ENCODE results near the gene RFPL2. TPM values are rescaled to one million over a fixed set of nuclear protein-coding genes. Genes with fewer than 3 reads are reported as not detected.
"Not testable (repeated sequence)": the region's sequence is repeated elsewhere in the genome, so short reads cannot be mapped to it uniquely, and the experiment has no call there.

Gene RFPL2
- polyA plus RNA-seq, 6 donors from 2014 or later = not detected

GRCh38 chr22:32175683-32176644 is 28.9 kb downstream of the RFPL2 start:
- peak overlapping the region in 1 of 8 donors; percentile 25 for H3K4me3 Mint-ChIP-seq
- H3K36me3 Mint-ChIP-seq = peaks cover 0 to 4% of the 10 kb centered on the region in 2 donors
- H3K27ac Mint-ChIP-seq = no peak overlapping the region
- peaks cover 0 to 4% (median 0%) of the 10 kb centered on the region in 3 donors for H3K4me1 Mint-ChIP-seq
- H3K9me3 Mint-ChIP-seq = peaks cover 0 to 3% (median 0%) of the 10 kb centered on the region in 7 donors
- DNase-seq (no peak), ATAC-seq (ENCODE audit: low read depth in 2 of 2) (no peak)
- peaks cover 20 to 51% (median 27%) of the 10 kb centered on the region in 3 donors for H3K27me3 Mint-ChIP-seq

DNA sequence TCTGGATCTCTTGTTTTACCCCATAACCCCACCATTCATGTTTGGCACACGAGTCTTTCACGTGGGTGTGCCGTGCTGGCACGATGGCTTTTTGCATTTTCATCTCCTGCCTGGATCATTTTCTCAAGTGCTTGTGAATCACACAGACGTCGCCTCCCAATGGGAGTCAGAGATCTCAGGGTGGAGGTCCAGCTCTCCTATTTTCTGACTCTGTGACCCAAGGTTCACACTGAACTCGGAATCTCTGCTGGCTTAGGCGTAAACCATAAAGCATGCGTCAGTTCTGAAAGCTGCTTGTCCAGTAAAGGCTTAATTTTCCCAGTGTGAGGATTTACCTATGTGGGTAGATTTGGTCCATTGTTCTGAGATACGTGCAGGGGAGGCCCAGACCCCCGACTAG is 29.8 kb downstream of the RFPL2 start:
- ATAC-seq (ENCODE audit: low read depth in 2 of 2) (no peak), DNase-seq (no peak)
- Mint-ChIP-seq H3K27ac (no peak overlapping the region), H3K4me1 (peaks cover 0 to 4% (median 0%) of the 10 kb centered on the region in 3 donors), H3K36me3 (peaks cover 0 to 4% of the 10 kb centered on the region in 2 donors), H3K27me3 (peaks cover 20 to 55% (median 27%) of the 10 kb centered on the region in 3 donors), H3K9me3 (peaks cover 0 to 3% (median 0%) of the 10 kb centered on the region in 7 donors), H3K4me3 (no peak overlapping the region)

DNA sequence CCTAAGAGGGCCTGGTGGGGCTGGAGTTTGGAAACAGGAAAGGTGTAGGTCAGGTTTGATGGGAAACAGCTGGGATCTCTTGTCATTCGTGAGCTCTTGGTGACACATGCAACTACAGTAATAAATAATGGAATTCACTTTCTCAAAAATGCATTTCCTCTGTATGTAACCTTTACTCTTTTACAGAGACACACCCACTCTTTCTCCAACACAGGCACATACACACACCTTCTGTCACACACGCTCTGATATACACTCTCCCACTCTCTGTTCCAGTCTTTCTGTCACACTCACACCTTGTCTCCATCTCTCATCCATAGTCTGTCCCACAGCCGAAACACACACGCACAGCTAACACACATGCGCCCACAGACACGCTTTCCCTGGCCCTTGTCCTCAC is 39.2 kb downstream of the RFPL2 start:
- no peaks in the 10 kb centered on the region for H3K36me3 Mint-ChIP-seq
- H3K4me3 Mint-ChIP-seq = no peak overlapping the region
- no peak for ATAC-seq (ENCODE audit: low read depth in 2 of 2)
- H3K9me3 Mint-ChIP-seq = peaks cover 0 to 2% (median 0%) of the 10 kb centered on the region in 7 donors
- peak overlapping the region in 1 of 6 donors; percentile 2 for H3K27ac Mint-ChIP-seq
- peaks cover 0 to 2% (median 0%) of the 10 kb centered on the region in 3 donors for H3K4me1 Mint-ChIP-seq
- no peak for DNase-seq
- H3K27me3 Mint-ChIP-seq = peaks cover 14 to 34% (median 30%) of the 10 kb centered on the region in 3 donors

- Mint-ChIP-seq H3K36me3 (no peaks in the 10 kb centered on the region), H3K9me3 (peaks cover 0 to 2% (median 0%) of the 10 kb centered on the region in 7 donors), H3K4me1 (peaks cover 0 to 2% (median 0%) of the 10 kb centered on the region in 3 donors), H3K27me3 (peaks cover 14 to 33% (median 30%) of the 10 kb centered on the region in 3 donors), H3K27ac (no peak overlapping the region), H3K4me3 (no peak overlapping the region)
- ATAC-seq (ENCODE audit: low read depth in 2 of 2) (no peak), DNase-seq (no peak)
Observed at GRCh38 chr22:32164075-32164860, 40.6 kb downstream of the RFPL2 start.

GRCh38 chr22:32160411-32160810 is 44.5 kb downstream of the RFPL2 start:
- H3K27me3 Mint-ChIP-seq = peaks cover 18 to 23% (median 20%) of the 10 kb centered on the region in 3 donors
- DNase-seq; H3K36me3 Mint-ChIP-seq; H3K4me1 Mint-ChIP-seq; H3K9me3 Mint-ChIP-seq; ATAC-seq (ENCODE audit: low read depth in 2 of 2); H3K27ac Mint-ChIP-seq; H3K4me3 Mint-ChIP-seq: not testable (repeated sequence)

DNA sequence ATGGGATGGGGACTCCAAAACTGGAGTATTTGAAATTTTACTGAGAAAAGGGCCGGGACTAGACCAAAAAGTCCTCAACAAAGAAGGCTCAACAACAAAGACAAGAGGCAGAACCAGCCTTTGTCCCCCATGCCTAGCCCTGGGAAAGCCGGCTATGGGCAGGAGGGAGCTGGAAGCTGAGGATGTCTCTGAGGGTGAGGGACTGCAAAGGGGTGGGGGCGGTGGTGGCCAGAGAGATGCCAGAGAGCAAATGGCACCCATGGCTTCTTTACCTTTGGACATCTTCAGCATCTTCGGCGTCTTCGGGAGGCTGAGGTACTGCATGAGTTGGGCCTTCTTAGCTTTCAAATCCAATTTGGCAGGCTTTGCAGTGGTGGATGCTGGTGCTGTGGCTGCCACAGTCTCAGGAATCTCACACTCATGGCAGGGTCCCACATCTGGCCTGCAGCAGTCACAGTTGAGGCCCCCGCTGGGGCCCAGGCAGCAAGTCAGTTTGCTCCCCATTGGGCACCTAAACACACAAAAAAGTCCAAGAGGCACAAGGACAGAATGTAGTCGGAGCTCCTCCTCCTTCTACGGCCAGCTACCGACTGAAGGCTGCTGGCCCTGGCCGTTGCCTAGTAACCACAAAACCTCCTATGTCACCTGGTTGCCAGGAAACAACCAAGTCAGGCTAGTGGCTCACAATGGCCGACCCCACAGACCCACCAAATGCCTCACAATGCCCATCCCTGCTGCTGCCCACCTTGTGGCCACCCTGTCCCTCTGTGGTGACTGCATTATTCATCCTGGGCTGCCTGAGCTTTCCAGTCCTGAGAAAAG is 46.0 kb downstream of the RFPL2 start, which contains the start of gene C22orf42:
Gene C22orf42, minus strand, starts transcription at position 592 of the 822 bp plus-strand sequence. Its CDS starts 88 bp downstream, at position 504.
- H3K36me3 Mint-ChIP-seq = no peaks in the 10 kb centered on the region
- ATAC-seq (ENCODE audit: low read depth in 2 of 2) = no peak

GRCh38 chr22:32157632-32158031 is 47.2 kb downstream of the RFPL2 start:
- not testable (repeated sequence) for H3K36me3 Mint-ChIP-seq; H3K4me1 Mint-ChIP-seq; H3K4me3 Mint-ChIP-seq; ATAC-seq (ENCODE audit: low read depth in 2 of 2); H3K27ac Mint-ChIP-seq; H3K9me3 Mint-ChIP-seq; DNase-seq
- peaks cover 8 to 12% (median 11%) of the 10 kb centered on the region in 3 donors for H3K27me3 Mint-ChIP-seq

More for the DNA sequence above, 46.0 kb downstream of the RFPL2 start, which contains the start of gene C22orf42:
- no peak within 1 kb of the TSS for H3K4me3 Mint-ChIP-seq
- no peak for DNase-seq
- H3K9me3 Mint-ChIP-seq = no peaks in the 10 kb centered on the region
- peaks cover 11 to 15% (median 12%) of the 10 kb centered on the region in 3 donors for H3K27me3 Mint-ChIP-seq
- no peak within 1 kb of the TSS for H3K27ac Mint-ChIP-seq
- H3K4me1 Mint-ChIP-seq = no peaks in the 10 kb centered on the region

- not testable (repeated sequence) for H3K27ac Mint-ChIP-seq; H3K4me1 Mint-ChIP-seq; DNase-seq; H3K9me3 Mint-ChIP-seq; H3K4me3 Mint-ChIP-seq; ATAC-seq (ENCODE audit: low read depth in 2 of 2); H3K36me3 Mint-ChIP-seq
- H3K27me3 Mint-ChIP-seq = peaks cover 8 to 16% (median 11%) of the 10 kb centered on the region in 3 donors
Observed at GRCh38 chr22:32154727-32155126, 50.1 kb downstream of the RFPL2 start.

GRCh38 chr22:32151641-32152040 is 53.2 kb downstream of the RFPL2 start:
- Mint-ChIP-seq H3K4me1 (peaks cover 8 to 14% (median 12%) of the 10 kb centered on the region in 3 donors), H3K9me3 (peaks cover 5 to 21% (median 13%) of the 10 kb centered on the region in 7 donors), H3K27me3 (peaks cover 0 to 16% (median 4%) of the 10 kb centered on the region in 3 donors)
- H3K4me3 Mint-ChIP-seq; DNase-seq; H3K36me3 Mint-ChIP-seq; ATAC-seq (ENCODE audit: low read depth in 2 of 2); H3K27ac Mint-ChIP-seq: not testable (repeated sequence)

GRCh38 chr22:32150647-32151046 is 54.2 kb downstream of the RFPL2 start:
- not testable (repeated sequence) for H3K27ac Mint-ChIP-seq; DNase-seq; H3K4me3 Mint-ChIP-seq; ATAC-seq (ENCODE audit: low read depth in 2 of 2); H3K36me3 Mint-ChIP-seq
- Mint-ChIP-seq H3K27me3 (peaks cover 0 to 12% (median under 1%) of the 10 kb centered on the region in 3 donors), H3K9me3 (peaks cover 5 to 21% (median 13%) of the 10 kb centered on the region in 7 donors), H3K4me1 (peaks cover 8 to 14% (median 12%) of the 10 kb centered on the region in 3 donors)

DNA sequence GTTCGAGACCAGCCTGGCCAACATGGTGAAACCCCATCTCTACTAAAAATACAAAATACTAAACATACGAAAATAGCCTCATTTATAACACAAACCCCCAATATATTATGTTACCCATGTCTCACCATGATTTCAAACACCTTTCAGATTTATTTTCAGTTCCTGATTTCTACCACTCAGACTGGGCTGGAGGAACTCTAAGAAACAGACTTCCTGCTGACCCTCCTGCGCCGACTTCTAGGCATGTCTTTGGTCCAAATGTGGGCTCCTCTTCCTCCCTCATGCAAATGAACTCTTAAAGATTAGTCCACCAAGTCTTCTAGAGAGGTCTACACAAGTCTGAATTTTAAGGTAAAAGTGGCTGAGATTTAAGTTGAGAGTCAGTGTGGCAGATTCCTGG is 56.5 kb downstream of the RFPL2 start:
- Mint-ChIP-seq H3K9me3 (peaks cover 5 to 28% (median 16%) of the 10 kb centered on the region in 7 donors), H3K27ac (peak overlapping the region in 2 of 6 donors; percentile 21 to 25), H3K4me3 (peak overlapping the region in 3 of 8 donors; percentile 6 to 59 (median 54)), H3K4me1 (peaks cover 23 to 27% (median 25%) of the 10 kb centered on the region in 3 donors)
- ATAC-seq (ENCODE audit: low read depth in 2 of 2) (peak; percentile 32 to 44), DNase-seq (peak; percentile 18)
- not testable (repeated sequence) for H3K27me3 Mint-ChIP-seq, H3K36me3 Mint-ChIP-seq

DNA sequence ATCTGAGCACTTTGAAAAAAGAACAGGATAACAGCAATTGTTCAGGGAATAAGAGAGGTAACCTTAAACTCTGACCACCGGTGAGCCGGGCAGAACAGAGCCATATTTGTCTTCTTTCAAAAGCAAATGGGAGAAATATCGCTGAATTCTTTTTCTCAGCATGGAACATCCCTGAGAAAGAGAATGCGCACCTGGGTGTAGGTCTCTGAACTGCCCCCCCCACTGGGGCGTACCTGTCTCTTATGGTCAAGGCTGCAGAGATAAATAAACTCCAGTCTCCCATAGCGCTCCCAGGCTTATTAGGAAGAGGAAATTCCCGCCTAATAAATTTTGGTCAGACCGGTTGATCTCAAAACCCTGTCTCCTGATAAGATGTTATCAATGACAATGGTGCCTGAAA is 57.7 kb downstream of the RFPL2 start:
- Mint-ChIP-seq H3K9me3 (peaks cover 5 to 28% (median 16%) of the 10 kb centered on the region in 7 donors), H3K4me1 (peaks cover 23 to 31% (median 27%) of the 10 kb centered on the region in 3 donors)
- not testable (repeated sequence) for H3K27ac Mint-ChIP-seq; ATAC-seq (ENCODE audit: low read depth in 2 of 2); H3K36me3 Mint-ChIP-seq; DNase-seq; H3K4me3 Mint-ChIP-seq; H3K27me3 Mint-ChIP-seq

Data from naive B cell (primary cell).